HG02588 (cell line): ENCODE measurements around the gene HOXC11.

Source experiments
- ATAC-seq: cut with Tn5 transposase; IDR thresholded peaks from one replicate; pipeline ENCODE4 v1.9.1; 2021; ENCODE audit warnings: mild to moderate bottlenecking, moderate library complexity; ENCODE audit not compliant: unreplicated experiment

The HOXC11 gene

DNA sequence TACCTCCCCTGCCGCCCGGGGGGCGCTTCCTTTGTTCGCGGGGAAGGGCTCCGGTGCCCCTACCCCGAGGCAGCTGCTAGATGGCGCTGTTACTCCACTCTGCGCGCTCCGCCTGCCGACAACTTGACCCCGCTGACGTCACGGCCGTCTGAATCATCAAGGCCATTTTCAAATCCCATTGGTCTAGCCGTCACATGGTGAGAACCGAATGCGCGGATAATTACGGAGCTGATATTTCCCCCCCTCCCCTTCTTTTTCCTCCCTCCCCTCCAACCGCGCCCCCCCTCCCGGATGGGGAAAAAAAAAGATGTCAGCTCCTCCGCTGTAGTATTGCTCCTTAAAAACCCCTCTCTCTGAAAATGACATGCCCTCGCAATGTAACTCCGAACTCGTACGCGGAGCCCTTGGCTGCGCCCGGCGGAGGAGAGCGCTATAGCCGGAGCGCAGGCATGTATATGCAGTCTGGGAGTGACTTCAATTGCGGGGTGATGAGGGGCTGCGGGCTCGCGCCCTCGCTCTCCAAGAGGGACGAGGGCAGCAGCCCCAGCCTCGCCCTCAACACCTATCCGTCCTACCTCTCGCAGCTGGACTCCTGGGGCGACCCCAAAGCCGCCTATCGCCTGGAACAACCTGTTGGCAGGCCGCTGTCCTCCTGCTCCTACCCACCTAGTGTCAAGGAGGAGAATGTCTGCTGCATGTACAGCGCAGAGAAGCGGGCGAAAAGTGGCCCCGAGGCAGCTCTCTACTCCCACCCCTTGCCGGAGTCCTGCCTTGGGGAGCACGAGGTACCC, 12.2 kb downstream of the HOXC11 start, which contains the start of gene HOXC10:
Gene HOXC10 (plus strand): TSS at position 246 of the 791 bp plus-strand sequence. CDS start 114 bp downstream, at position 360.
- ATAC-seq: no peak

DNA sequence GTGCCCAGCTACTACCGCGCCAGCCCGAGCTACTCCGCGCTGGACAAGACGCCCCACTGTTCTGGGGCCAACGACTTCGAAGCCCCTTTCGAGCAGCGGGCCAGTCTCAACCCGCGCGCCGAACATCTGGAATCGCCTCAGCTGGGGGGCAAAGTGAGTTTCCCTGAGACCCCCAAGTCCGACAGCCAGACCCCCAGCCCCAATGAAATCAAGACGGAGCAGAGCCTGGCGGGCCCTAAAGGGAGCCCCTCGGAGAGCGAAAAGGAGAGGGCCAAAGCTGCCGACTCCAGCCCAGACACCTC, 12.7 kb downstream of the HOXC11 start:
- no peak for ATAC-seq

DNA sequence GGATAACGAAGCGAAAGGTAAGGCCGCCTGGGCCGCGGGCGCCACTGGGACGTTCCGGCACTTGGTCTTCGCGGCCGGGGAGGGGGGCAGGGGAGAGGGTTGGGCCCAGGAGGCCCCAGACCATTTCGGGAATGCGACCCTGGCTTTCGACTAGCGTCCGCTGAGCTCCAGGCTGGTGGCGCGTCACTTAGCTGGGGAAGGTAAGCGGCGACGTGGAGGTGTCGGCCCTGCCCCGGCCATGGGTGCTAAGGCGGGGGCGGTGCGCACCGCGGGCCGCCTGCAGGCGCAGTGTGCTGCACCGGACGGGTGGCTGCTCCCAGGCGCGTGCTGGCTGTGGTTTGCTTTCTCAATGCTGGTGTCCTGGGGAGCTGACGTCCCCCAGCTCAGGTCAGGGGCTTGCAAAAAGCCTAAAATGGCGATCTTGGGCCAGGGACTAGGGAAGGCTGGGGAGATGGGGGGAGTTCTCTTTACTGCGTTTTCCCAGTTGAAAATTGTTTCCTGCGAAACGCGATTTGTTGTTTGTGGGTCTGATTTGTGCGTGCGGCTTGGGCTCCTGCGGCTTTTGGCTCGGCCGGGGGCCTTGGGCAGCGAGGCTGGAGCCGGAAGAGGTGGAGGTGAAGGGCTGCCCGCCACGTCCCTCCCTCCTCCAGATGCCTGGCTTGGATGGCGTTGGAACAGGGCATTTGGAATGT, 13.2 kb downstream of the HOXC11 start:
- ATAC-seq: no peak

DNA sequence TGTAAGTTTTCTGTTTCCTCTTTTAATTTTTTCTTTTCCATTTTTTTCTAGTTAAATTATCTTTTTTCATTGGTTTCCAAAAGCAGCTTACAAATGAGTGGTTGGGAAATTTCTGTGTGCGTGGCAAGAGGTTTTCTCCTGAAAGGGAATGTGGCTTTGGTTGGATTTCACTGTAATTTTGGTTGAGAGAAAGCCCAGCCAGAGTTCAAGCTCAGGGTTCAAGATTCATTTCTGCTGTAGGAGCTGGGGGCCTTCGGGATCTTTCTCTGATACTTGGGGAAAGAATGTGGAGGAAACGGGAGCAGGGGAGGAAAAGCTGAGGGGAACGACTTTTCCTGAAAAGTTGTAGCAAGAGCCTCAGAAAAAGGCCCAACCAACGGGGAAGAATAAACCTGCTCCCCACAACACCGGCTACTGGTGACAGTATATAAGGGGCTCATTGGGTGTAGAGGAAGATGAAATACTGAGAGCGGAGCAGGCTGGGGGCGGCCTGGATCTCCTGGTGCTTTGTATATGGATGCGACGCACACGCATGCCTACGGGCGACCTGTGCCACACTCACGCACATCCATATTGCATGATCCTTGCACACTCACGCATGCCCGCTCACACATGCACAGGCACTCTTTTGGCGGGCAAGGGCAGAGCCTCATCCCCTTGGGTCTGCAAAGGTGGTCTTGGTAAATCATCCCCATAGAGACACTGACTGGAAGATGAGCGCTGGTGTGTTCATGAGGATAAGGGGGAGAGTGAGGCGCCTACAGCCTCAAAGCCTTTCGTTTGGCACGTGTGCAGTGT, 14.0 kb downstream of the HOXC11 start:
- no peak for ATAC-seq

DNA sequence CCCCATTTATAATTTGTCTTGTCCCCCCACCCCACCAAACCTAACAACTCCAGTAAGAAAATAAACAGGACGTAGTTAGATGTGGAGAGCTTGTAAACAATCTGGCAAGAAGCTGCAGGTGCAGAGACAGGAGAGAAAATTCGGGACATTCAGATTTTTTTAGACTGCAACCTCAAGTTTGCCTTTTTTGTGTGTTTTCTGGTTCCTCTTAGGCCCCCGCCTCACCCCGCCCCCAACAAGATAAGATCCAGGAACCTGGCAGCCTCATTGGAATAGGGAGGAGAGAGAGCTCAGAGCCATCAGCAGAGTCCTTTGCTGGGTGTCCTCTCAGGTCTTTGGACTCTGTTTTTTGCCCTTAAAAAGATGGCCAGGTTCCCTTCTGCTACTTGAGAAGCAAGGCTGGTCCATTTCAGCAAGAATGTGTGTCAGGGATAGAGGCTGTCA, 14.9 kb downstream of the HOXC11 start:
- no peak for ATAC-seq

DNA sequence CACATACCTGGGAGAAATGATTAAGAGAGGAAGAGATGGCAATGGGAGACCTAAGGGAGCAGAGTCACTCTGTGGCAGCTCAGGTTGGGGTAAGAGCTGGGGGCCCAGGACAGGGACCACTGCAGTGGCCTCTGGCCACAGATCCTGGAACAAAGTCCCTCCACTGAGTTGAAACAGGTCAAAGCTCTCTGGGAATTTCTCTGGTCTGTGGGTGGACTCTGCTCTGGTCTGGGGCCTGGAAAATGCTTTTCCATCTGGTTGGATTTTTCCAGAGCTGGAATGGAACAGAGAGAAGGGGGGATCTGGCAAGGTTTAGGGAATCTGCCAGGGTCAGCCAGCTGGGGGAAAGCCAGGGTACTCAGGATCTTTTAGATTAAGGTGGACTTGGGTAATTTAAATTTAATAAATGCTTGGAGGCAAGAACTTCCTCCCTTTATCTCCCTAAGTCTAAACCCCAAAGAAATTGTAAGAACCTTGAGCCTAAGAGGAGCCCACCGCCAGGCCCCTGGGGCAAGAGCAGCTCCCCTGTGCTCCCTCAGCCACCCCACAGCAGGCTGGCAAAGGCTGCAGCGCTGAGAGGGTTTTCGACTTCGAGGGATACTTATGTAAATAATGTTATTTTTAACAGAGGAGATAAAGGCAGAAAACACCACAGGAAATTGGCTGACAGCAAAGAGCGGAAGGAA, 15.8 kb downstream of the HOXC11 start:
- no peak for ATAC-seq

DNA sequence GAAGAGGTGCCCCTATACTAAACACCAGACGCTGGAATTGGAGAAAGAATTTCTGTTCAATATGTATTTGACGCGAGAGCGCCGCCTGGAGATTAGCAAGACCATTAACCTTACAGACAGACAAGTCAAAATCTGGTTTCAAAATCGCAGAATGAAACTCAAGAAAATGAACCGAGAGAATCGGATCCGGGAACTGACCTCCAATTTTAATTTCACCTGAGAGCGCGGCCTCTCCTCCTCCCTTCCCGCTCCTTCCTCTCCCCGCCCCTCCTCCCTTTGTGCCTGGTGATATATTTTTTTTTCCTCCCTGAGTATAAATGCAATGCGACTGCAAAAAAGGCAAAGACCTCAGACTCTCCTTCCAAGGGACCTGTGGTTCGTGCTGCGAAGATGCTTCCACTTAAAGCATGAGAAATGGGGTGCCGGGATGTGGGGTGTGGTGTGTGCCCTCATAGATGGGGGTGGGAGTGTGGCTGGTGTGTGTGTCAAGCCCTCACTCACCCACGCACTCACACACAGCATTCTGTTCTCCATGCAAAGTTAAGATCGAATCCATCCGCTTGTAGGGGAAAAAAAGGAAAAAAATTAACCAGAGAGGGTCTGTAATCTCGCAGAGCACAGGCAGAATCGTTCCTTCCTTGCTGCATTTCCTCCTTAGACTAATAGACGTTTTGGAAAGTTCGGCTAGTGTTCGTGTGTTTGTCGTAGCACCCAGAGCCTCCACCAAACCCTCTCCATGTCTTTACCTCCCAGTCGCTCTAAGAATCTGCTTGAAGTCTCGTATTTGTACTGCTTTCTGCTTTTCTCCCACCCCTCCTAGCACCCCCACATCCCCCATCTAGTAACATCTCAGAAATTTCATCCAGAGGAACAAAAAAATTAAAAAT, 16.5 kb downstream of the HOXC11 start:
- ATAC-seq: no peak

DNA sequence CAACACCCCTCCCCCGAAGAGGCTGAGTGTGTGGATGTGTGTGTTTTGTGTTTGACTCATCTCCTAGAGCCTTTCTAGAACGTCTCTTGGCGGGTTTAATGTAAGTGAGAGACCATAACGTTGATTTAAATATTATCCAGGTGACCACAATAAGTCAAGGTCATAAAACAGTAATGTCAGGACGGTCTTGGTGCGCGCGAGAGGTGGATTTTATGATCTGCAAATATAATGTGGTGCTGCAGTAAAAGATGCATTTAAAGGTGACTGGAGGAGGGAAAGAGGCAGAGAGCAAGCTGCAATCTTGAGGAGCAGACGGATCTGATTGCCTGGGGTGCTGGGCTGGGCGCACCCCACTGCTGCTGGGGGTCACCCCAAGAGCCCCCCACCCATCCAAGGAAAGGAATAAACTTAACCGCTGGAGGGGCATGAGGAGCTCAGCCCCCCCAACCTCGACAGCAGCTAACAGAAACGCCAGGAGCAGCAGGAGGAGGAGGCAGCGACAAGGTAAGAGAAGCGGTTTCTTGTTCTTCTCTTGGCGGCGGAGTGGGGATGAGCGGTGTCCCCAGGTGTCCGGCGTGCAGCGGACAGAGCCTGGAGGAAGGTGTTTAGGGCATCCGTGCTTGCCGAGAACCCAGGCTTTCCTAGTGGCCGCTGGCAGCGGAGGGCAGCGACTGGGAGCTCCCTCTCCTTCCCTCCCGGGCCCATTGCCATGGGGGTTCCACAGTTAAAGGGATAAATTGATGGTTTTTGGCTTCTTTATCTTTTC, 17.6 kb downstream of the HOXC11 start:
- no peak for ATAC-seq

DNA sequence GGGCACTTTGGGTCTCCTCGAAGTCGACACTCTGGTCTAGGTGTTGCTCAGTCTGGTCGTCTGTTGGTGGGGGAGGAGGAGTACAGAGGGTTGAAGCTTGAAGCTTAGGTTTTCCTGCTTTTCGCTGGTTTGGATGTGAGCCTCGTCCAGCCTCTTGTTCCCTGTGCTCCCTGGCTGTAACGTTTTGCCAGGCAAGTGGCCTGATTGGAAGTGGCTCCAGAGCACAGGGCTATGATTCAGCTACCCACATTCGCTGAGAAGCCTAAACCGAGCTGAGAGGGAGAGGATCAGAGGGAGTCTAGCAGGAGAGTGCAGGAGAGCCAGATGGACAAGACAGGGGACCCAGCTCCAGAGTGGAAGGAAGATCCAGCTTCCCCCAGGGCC, 18.1 kb downstream of the HOXC11 start:
- ATAC-seq: no peak

DNA sequence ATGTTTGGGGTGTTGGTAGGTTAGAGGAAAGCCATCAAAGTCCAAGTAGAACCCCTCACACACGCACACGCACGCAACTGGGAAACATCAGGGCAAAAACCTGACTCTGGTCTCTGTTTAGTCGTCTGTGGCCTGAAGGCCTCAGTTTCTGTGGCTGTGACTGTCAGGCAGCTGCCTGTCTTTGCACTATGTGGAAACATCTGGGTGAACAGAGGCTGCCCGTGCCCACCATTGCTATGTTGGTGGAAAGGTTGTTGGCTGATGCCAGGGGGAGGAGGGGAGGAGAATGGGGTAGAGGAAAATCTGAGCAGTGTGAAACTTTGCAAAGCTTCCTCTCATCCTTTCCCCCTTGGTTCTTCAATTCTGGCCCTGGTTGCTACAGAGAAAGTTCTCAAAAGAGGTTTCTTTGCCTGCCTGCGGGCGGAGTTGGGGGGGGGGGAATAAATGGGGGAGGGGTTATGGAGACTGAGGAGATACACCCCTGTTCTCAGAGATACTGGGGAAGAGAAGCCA, 19.5 kb downstream of the HOXC11 start:
- ATAC-seq: no peak

DNA sequence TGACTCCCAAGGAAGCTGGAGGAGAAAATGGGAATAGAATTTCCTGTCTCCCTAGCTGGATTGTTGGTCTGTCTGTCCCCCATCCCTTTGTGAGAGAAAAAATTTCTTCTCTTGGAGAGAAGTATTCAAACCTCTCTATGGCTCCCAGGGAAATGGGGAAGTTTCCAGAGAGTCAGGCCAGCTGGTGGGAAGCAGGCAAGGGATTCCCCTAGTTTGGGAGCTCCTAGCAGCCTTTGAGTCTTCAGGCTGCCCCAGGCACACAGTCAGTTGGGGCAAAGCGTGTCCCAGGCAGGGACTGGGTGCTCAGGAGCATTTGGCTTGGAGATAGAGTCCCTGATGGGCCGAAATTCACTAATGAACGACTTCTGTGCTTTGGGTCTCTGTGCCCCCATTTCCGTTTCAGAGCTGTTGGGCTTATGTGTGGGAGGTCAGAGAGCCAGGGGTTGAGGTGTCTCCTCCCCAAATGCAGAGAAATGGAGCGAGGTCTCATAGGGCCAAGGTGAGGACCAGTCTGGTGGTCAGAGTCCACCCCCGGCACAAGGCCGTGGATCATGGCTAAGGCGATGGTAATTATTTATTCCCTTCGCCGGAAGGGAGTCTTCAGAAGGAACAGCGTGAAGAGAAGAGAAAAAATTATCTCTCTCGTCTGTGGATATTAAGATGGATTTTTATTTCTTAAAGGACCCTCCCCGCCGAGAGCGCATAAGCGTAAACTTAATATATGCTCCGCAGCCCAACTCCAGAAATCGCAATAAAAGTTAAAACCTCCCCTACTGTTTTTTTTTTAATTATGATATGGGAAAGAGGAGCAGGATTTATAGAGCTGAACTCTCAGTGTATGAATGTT, 20.5 kb downstream of the HOXC11 start:
- ATAC-seq: no peak

DNA sequence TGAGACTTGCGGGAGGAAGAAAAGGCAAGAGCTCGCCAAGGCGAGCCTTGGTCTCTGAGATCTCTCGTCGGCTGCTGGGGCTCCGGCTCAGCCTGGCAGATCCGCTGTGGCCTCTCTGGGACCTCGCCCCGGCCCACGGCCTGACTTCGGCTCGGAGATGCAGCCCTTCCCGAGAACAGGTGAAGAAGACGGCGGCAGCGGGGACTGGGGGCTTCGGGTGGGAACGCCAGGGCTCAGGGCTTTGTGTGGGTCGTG, 21.0 kb downstream of the HOXC11 start:
- no peak for ATAC-seq

DNA sequence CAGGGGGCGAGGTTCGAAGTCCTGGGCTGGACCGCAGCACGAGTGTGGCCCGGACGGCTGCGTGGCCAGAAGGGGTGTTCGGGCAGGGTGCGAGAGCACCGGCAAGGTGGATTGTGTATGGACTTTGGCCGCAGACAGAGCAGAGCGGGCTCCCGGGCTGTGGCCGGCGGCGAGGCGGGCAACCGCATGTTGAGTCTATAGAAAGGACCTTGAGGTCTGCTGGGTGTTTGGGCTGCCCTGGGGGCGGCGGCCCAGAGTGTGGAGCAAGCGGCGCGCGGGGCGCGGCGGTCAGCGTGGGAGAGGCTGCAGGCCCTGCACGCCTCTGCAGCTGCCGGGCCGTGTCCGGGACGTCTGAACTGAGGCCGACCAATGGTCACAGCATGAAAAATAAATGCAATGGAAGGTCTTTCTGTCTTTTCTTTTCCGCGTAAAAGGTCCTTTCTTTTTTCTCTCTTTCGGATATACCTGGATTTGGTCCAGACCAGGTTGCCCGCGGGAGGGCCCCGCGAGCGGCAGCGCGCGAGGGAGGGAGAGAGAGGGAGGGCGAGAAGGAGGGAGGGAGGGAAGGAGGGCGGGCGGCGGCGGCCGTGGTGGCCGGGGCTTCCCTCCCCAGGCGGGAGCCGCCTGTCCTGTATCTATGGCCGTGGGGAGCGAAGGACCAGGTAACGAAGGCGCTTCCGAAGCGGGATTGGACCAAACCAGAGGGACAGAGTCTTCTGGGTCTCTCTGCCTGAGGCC, 21.5 kb downstream of the HOXC11 start:
- no peak for ATAC-seq

DNA sequence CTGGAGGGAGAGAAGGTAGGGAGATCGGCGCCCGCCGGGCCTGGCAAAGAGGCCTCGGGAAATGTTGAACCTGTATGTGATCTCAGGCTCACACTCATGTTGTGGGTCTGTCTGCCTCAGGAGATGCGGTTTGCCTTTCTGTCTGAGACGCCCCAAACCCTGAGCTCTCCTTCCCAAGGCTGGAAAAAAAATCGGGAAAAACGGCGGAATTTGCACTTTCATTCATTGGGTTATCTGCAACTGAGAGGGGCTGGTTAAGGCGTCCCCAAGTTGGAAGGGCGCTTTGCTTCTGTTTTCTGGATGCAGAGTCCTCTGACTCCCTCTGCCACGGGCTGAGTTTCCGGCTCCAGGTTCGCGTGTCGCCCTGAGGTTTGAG, 22.1 kb downstream of the HOXC11 start:
- no peak for ATAC-seq

DNA sequence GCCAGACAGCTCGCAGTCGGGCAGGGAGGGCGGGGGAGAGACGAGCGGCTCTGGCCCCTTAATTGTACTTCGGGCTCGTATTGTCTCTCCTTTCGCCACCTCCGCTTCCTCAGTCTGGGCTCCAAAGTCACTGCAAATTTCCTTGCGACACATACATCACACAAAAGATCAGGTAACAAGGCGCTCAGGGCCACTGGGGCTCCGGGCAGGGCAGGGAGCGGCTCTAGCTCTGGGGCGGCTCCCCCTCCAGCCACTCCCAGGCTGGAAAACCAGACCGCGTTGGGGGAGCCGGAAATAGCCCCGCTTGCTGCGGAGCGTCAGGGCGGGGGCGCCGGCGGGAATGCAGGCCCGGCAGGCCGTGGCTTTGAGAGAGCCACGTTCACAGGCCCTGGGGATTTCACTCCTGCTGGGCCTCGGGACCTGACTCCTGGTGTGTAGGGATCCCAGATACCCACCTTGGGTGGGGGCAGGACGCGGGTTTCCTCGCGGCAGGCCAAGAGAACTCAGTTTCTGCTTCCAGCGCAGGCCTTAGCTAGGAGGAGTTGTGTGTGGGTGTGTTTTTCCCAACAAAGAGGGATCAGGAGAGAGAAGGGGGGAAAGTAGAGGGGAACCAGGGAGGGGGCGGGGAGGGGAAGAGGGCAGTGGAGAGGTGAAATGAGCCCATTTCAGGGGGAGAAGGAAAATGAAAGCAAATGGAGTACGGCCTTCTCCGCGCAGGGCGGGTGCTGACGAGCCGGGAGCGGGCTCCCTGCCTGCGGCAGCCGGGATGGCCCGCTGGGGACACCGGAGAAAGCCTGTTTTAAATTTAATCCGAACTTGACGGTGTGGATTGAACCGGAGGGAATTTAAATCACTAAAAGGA, 22.7 kb downstream of the HOXC11 start:
- ATAC-seq: no peak

DNA sequence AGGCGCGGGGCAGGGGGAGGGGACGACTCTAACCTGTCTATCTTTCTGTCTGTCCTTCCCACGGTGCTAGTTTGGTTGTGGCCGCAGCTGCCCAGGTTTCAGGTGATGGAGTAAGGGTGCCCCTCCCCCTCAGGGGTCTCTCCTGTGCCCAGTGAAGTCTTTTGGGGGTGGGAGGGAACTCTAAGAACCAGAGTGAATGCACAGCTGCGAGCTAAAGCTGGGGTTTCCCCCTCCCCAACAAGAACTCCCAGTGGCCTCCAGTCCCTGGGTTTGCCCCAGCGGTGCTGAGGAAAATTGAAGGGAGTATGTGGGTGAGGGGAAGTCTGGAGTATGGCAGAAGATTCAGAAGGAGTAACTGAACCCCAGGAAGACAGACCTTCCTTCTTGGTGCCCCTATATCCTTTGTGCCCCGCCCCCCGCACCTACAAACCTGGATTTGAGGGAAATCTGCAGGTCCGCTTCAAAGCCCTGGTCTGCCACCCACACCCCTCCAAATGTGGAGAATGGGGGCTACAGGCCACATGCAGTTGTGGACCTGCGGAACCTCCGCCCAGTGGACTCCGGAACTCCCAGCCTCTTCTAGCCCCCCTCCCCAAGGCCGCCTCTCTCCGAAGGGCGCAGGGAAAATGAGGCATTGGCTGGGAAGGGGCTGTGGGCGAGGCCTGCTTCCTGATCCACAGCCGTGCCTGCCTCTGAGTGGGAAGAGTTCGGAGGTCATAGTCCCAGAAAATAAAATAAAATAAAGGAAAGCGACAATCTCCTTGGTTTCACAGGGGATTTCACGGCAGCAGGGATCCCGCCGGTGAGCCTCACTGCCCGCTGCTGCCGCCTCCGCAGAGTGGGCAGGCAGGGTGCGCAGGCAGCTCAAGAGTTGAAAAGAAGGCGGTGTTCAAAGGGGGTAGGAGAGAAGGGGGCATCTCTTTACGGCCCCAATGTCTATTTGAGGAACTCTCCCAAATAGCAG, 23.6 kb downstream of the HOXC11 start:
- ATAC-seq: no peak
